Activated CD4-positive, alpha-beta T cell treated with anti-CD3 and anti-CD28 coated beads for 36 hours (primary cell): Measurements from ENCODE around the gene HOXD10. TPM values are rescaled to one million over a fixed set of nuclear protein-coding genes. Genes with fewer than 3 reads are reported as not detected.
A peak's percentile ranks its signal among the peaks of the same experiment; 100 is the strongest.

Experiments used
- ATAC-seq: fragments of 200-7000 bp; cut with Tn5 transposase; one replicate; pipeline ENCODE4 v1.10.0; 2021; ENCODE audit warnings: mild to moderate bottlenecking, moderate library complexity
- CTCF ChIA-PET: fragments of 350-600 bp; sonication (Branson Sonifier 250); formaldehyde crosslinking; loops from one replicate; lab custom pipeline; 2021; ENCODE audit warnings: antibody characterized with exemption; lab: Charles Lee
- POLR2A ChIA-PET: fragments of 350-600 bp; sonication (Branson Sonifier 250); formaldehyde crosslinking; loops from one replicate; lab custom pipeline; 2021; ENCODE audit warnings: antibody characterized with exemption, inconsistent platforms; lab: Charles Lee
- DNase-seq: peaks from one replicate; pipeline ENCODE4 v3.0.0-alpha.2; 2020
- H3K27ac Mint-ChIP-seq: one replicate; pipeline ENCODE4 v1.8.0; 2021; ENCODE audit warnings: mixed read lengths
- H3K27me3 Mint-ChIP-seq: one replicate; pipeline ENCODE4 v1.8.0; 2021; ENCODE audit warnings: mixed read lengths
- H3K36me3 Mint-ChIP-seq: one replicate; pipeline ENCODE4 v1.8.0; 2021; ENCODE audit warnings: low read depth, mixed read lengths
- H3K4me1 Mint-ChIP-seq: one replicate; pipeline ENCODE4 v1.8.0; 2021; ENCODE audit warnings: mixed read lengths
- H3K4me3 Mint-ChIP-seq: one replicate; pipeline ENCODE4 v1.8.0; 2021; ENCODE audit warnings: mild to moderate bottlenecking, moderate library complexity, mixed read lengths
- H3K9me3 Mint-ChIP-seq: one replicate; pipeline ENCODE4 v1.8.0; 2021; ENCODE audit warnings: low read depth, mixed read lengths
- intact Hi-C, 2 experiments: fragments of 100-400 bp; cut with DNase I in 1 of 2; cut with micrococcal nuclease in 1 of 2; formaldehyde crosslinking; loops; one replicate each; pipeline versions ENCODE4 v1.14.2 to v1.15.1; 2022 to 2024; cut with DNase I, micrococcal nuclease
- total RNA-seq, 2 experiments: library from RNA; stranded (reverse); gene quantifications; one replicate each; pipeline ENCODE4 v1.2.3, GENCODE V29; 2021

HOXD10 gene
- total RNA-seq, 2 experiments from 2014 or later = not detected

DNA sequence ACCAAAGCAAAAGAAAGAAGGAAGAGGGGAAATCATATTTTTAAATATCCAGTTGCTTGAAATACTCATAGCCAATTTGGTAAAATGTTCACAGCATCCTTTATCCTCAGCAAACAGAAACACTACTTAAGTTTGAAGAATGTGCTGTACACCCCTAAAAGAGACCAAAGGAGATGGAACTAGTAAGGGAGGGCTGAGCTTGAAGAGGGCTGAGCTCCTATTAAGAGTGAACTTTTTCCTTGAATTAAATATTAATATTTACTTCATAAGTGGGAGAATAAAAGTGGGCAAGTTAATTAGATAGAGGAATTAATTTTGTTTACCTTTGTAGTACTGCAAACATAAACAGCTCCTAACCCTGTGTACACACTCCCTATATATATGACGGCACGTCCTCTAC is 39.8 kb upstream of the HOXD10 start:
- peaks cover 9% of the 10 kb centered on the region for H3K9me3 Mint-ChIP-seq
- ChIA-PET POLR2A (no interaction called here), CTCF (interaction anchor here (1.2 to 1.5 kb wide), 2 partner anchors 17 to 50 kb away, joined by 5 read pairs; no protein-coding TSS in a partner anchor)
- no peak overlapping the region for H3K4me3 Mint-ChIP-seq
- ATAC-seq (no peak), DNase-seq (no peak)
- H3K4me1 Mint-ChIP-seq = peaks cover 13% of the 10 kb centered on the region
- peaks cover 67% of the 10 kb centered on the region for H3K27me3 Mint-ChIP-seq
- intact Hi-C loops = loop anchor here in 1 of 2 experiments (5.0 kb wide), 1 partner anchor 36 kb away; no protein-coding TSS in a partner anchor
- H3K36me3 Mint-ChIP-seq = peaks cover 9% of the 10 kb centered on the region
- H3K27ac Mint-ChIP-seq = no peak overlapping the region

- Mint-ChIP-seq H3K27ac (peak overlapping the region; percentile 52), H3K27me3 (peaks cover 63% of the 10 kb centered on the region), H3K4me3 (peak overlapping the region; percentile 46), H3K9me3 (peaks cover 11% of the 10 kb centered on the region), H3K4me1 (peaks cover 13% of the 10 kb centered on the region), H3K36me3 (peaks cover 9% of the 10 kb centered on the region)
- intact Hi-C loops = loop anchor here in 1 of 2 experiments (5.0 kb wide), 1 partner anchor 34 kb away; no protein-coding TSS in a partner anchor
- ATAC-seq (no peak), DNase-seq (no peak)
- ChIA-PET CTCF (interaction anchor here (1.0 kb wide), 1 partner anchor 77 kb away, joined by 3 read pairs; the partner anchor contains the start of gene LNPK), POLR2A (no interaction called here)
Observed at GRCh38 chr2:176078541-176079284, 37.9 kb upstream of the HOXD10 start.

DNA sequence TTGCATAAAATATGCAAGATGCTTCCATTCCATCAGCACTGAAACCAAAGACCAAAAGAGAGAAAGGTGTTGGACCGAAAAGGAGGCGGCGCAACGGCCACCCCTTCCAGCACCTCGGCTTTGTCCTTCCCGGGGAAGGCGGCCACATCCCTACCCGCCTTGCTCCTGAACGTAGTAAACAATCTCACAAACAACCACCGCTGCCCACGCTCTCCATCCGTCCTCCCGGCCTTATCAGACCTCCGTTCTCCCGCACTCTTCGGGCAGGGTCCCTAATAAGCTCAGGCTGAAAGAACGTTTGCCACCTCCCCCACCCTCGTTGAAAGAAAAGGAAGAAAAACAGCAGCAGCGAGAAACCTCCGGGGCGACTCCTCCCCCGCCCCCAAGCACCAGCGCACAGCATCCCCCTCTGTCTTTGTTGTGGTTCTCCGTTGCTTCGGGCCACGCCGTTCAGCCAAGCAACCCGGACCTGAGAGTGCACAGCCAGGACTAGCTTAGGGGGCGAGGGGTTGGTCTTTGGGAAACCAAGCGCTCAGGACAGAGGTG is 37.2 kb upstream of the HOXD10 start:
- Mint-ChIP-seq H3K9me3 (peaks cover 13% of the 10 kb centered on the region), H3K27ac (peak overlapping the region; percentile 52), H3K27me3 (peaks cover 66% of the 10 kb centered on the region), H3K4me3 (peak overlapping the region; percentile 46), H3K4me1 (peaks cover 13% of the 10 kb centered on the region), H3K36me3 (peaks cover 9% of the 10 kb centered on the region)
- intact Hi-C loops = loop anchor here in 1 of 2 experiments (5.0 kb wide), 1 partner anchor 33 kb away; no protein-coding TSS in a partner anchor
- DNase-seq (no peak), ATAC-seq (no peak)
- CTCF ChIA-PET = interaction anchor here (0.8 to 1.0 kb wide), 2 partner anchors 77 to 389 kb away, joined by 3 read pairs; partner anchors contain the start of gene LNPK
- POLR2A ChIA-PET = no interaction called here

- no peak overlapping the region for H3K27ac Mint-ChIP-seq
- ATAC-seq (peak; percentile 47), DNase-seq (peak; percentile 63)
- peaks cover 9% of the 10 kb centered on the region for H3K36me3 Mint-ChIP-seq
- H3K27me3 Mint-ChIP-seq = peaks cover 70% of the 10 kb centered on the region
- ChIA-PET CTCF (interaction anchor here (0.8 to 1.0 kb wide), 2 partner anchors 389 to 390 kb away, joined by 3 to 5 read pairs; no protein-coding TSS in a partner anchor), POLR2A (no interaction called here)
- peak overlapping the region; percentile 46 for H3K4me3 Mint-ChIP-seq
- H3K9me3 Mint-ChIP-seq = peaks cover 12% of the 10 kb centered on the region
- intact Hi-C loops = loop anchor here (5.0 to 10.0 kb wide), 4 partner anchors 32 to 1748 kb away; partner anchors contain the start of genes SP9 (in 2 of the 2) and HOXD9 (in 1 of the 2)
- peaks cover 13% of the 10 kb centered on the region for H3K4me1 Mint-ChIP-seq
Observed at GRCh38 chr2:176079831-176080539, 36.6 kb upstream of the HOXD10 start.

GRCh38 chr2:176080540-176081375 is 35.8 kb upstream of the HOXD10 start:
- Mint-ChIP-seq H3K36me3 (peaks cover 9% of the 10 kb centered on the region), H3K9me3 (peaks cover 6% of the 10 kb centered on the region), H3K4me1 (peaks cover 13% of the 10 kb centered on the region), H3K4me3 (peak overlapping the region; percentile 48), H3K27me3 (peaks cover 69% of the 10 kb centered on the region), H3K27ac (no peak overlapping the region)
- peak; percentile 54 for DNase-seq
- POLR2A ChIA-PET = no interaction called here
- intact Hi-C loops = loop anchor here (1.0 to 10.0 kb wide), 4 partner anchors 13 to 1748 kb away; partner anchors contain the start of genes SP9 (in 2 of the 2) and HOXD9 (in 1 of the 2)
- CTCF ChIA-PET = interaction anchor here (0.5 to 1.0 kb wide), 5 partner anchors 21 to 726 kb away, joined by 3 to 5 read pairs (median 3); partner anchors contain the start of gene HOXD4
- ATAC-seq = peak; percentile 16

- no peak for DNase-seq
- peaks cover 6% of the 10 kb centered on the region for H3K9me3 Mint-ChIP-seq
- H3K36me3 Mint-ChIP-seq = peaks cover 9% of the 10 kb centered on the region
- H3K27me3 Mint-ChIP-seq = peaks cover 68% of the 10 kb centered on the region
- intact Hi-C loops = loop anchor here (1.0 to 10.0 kb wide), 4 partner anchors 12 to 1749 kb away; partner anchors contain the start of genes SP9 (in 2 of the 2) and HOXD9 (in 1 of the 2)
- peaks cover 13% of the 10 kb centered on the region for H3K4me1 Mint-ChIP-seq
- ChIA-PET CTCF (interaction anchor here (0.5 to 1.0 kb wide), 6 partner anchors 16 to 726 kb away, joined by 3 to 5 read pairs (median 4); partner anchors contain the start of gene HOXD4), POLR2A (interaction anchor here (0.6 kb wide), 1 partner anchor 608 kb away, joined by 5 read pairs; no protein-coding TSS in a partner anchor)
- ATAC-seq = no peak
- H3K4me3 Mint-ChIP-seq = peak overlapping the region; percentile 48
- no peak overlapping the region for H3K27ac Mint-ChIP-seq
Observed at GRCh38 chr2:176081376-176081836, 35.2 kb upstream of the HOXD10 start.

DNA sequence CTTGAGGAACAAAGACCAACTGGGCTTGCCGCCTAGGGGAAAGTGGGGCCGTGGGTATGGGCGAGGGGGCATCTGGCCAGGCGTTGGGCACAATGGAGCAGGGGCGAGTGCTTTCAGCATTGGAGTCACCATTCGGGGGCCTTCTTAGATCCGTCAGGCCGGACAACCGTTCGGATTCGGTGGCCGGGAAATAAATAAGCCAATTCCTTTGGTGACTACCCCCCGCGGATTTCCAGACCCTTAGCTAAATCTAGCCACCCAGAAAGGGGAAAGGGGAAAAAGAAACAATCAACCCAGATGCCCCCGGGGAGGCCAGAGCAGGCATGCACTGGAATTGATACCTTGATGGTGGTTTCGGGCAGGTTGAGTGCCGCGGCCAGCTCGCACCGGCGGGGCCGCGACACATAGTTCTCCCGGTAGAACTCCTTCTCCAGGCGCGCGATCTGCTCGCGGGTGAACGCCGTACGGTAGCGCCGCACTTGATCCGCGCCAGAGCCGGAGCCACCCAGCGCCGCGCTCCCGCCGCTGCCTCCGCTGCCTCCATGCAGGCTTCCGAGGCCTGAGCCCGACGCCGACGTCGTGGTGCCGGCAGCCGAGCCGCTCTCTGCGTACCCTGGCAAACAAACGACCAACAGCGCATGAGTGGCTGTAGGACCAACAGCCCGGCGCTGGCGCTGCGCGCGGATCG is 34.6 kb upstream of the HOXD10 start:
- Mint-ChIP-seq H3K4me1 (peaks cover 13% of the 10 kb centered on the region), H3K4me3 (peak overlapping the region; percentile 15), H3K27me3 (peaks cover 71% of the 10 kb centered on the region), H3K27ac (no peak overlapping the region), H3K9me3 (peaks cover 4% of the 10 kb centered on the region), H3K36me3 (peaks cover 9% of the 10 kb centered on the region)
- ChIA-PET CTCF (interaction anchor here (0.7 to 1.0 kb wide), 3 partner anchors 16 to 87 kb away, joined by 4 read pairs; partner anchors contain the start of gene HOXD4), POLR2A (interaction anchor here (0.6 kb wide), 1 partner anchor 608 kb away, joined by 5 read pairs; no protein-coding TSS in a partner anchor)
- ATAC-seq (no peak), DNase-seq (no peak)
- intact Hi-C loops = loop anchor here (1.0 to 10.0 kb wide), 7 partner anchors 11 to 1750 kb away; partner anchors contain the start of genes HOXD9 (in 2 of the 2), SP9 (in 2 of the 2) and HOXD12 (in 1 of the 2)

GRCh38 chr2:176082525-176082823 is 34.1 kb upstream of the HOXD10 start:
- intact Hi-C loops = loop anchor here (1.0 to 10.0 kb wide), 6 partner anchors 17 to 1750 kb away; partner anchors contain the start of genes HOXD9 (in 2 of the 2), SP9 (in 2 of the 2) and HOXD12 (in 1 of the 2)
- peaks cover 75% of the 10 kb centered on the region for H3K27me3 Mint-ChIP-seq
- no peak for ATAC-seq
- ChIA-PET CTCF (interaction anchor here (0.7 to 1.0 kb wide), 2 partner anchors 86 to 476 kb away, joined by 4 read pairs; no protein-coding TSS in a partner anchor), POLR2A (no interaction called here)
- peaks cover 9% of the 10 kb centered on the region for H3K36me3 Mint-ChIP-seq
- DNase-seq = no peak
- no peak overlapping the region for H3K27ac Mint-ChIP-seq
- H3K9me3 Mint-ChIP-seq = peaks cover 4% of the 10 kb centered on the region
- peaks cover 13% of the 10 kb centered on the region for H3K4me1 Mint-ChIP-seq
- H3K4me3 Mint-ChIP-seq = peak overlapping the region; percentile 15
